Measurements from ENCODE around the gene ZNF133. TPM values are rescaled to one million over a fixed set of nuclear protein-coding genes. Genes with fewer than 3 reads are reported as not detected.

The ZNF133 gene
- polyA plus RNA-seq, 1 experiment = 18.6 TPM

- TF ChIP-seq CTCF (IDR thresholded peaks at IDR 0.05; ENCODE audit: insufficient read depth, low read depth, low read length) = no peak
- CTCF ChIA-PET = interaction anchor here (1.7 kb wide), 1 partner anchor 16 kb away, joined by 6 read pairs; no protein-coding TSS in a partner anchor
- POLR2A ChIA-PET = interaction anchor here (0.6 kb wide), 1 partner anchor 301 kb away, joined by 3 read pairs; no protein-coding TSS in a partner anchor
- H3K36me3 ChIP-seq (ENCODE audit: control insufficient read depth, insufficient read depth, low read length) = no peaks in the 10 kb centered on the region
- H3K4me3 ChIP-seq (ENCODE audit: low read depth, low read length) = no peak overlapping the region
- H3K27me3 ChIP-seq (ENCODE audit: control insufficient read depth, insufficient read depth, low read length) = no peaks in the 10 kb centered on the region
- no peak for DNase-seq (ENCODE audit: low read depth)
Measured at GRCh38 chr20:18259730-18260129, 28.6 kb upstream of the ZNF133 start.

- ChIA-PET CTCF (no interaction called here), POLR2A (no interaction called here)
- H3K36me3 ChIP-seq (ENCODE audit: control insufficient read depth, insufficient read depth, low read length) = no peaks in the 10 kb centered on the region
- DNase-seq (ENCODE audit: low read depth) = no peak
- no peak overlapping the region for H3K4me3 ChIP-seq (ENCODE audit: low read depth, low read length)
- no peak for TF ChIP-seq CTCF (IDR thresholded peaks at IDR 0.05; ENCODE audit: insufficient read depth, low read depth, low read length)
- peaks cover 3% of the 10 kb centered on the region; the same call in 1 of the 2 replicates for H3K27me3 ChIP-seq (ENCODE audit: control insufficient read depth, insufficient read depth, low read length)
Measured at GRCh38 chr20:18263723-18264122, 24.6 kb upstream of the ZNF133 start.

- TF ChIP-seq CTCF (IDR thresholded peaks at IDR 0.05; ENCODE audit: insufficient read depth, low read depth, low read length) = no peak
- no peak for DNase-seq (ENCODE audit: low read depth)
- Histone ChIP-seq H3K4me3 (ENCODE audit: low read depth, low read length) (no peak overlapping the region), H3K27me3 (ENCODE audit: control insufficient read depth, insufficient read depth, low read length) (peaks cover 3% of the 10 kb centered on the region; the same call in 1 of the 2 replicates), H3K36me3 (ENCODE audit: control insufficient read depth, insufficient read depth, low read length) (no peaks in the 10 kb centered on the region)
- POLR2A ChIA-PET = no interaction called here
- CTCF ChIA-PET = no interaction called here
Measured at GRCh38 chr20:18265441-18265840, 22.9 kb upstream of the ZNF133 start.

- Histone ChIP-seq H3K27me3 (ENCODE audit: control insufficient read depth, insufficient read depth, low read length) (peaks cover 3% of the 10 kb centered on the region; the same call in 1 of the 2 replicates), H3K36me3 (ENCODE audit: control insufficient read depth, insufficient read depth, low read length) (no peaks in the 10 kb centered on the region), H3K4me3 (ENCODE audit: low read depth, low read length) (no peak overlapping the region)
- POLR2A ChIA-PET = no interaction called here
- CTCF ChIA-PET = no interaction called here
- no peak for DNase-seq (ENCODE audit: low read depth)
- no peak for TF ChIP-seq CTCF (IDR thresholded peaks at IDR 0.05; ENCODE audit: insufficient read depth, low read depth, low read length)
Measured at GRCh38 chr20:18266282-18266681, 22.0 kb upstream of the ZNF133 start.

- no peak overlapping the region for H3K4me3 ChIP-seq (ENCODE audit: low read depth, low read length)
- ChIA-PET POLR2A (no interaction called here), CTCF (no interaction called here)
- H3K27me3 ChIP-seq (ENCODE audit: control insufficient read depth, insufficient read depth, low read length) = peaks cover 3% of the 10 kb centered on the region; the same call in 1 of the 2 replicates
- TF ChIP-seq CTCF (IDR thresholded peaks at IDR 0.05; ENCODE audit: insufficient read depth, low read depth, low read length) = no peak
- no peaks in the 10 kb centered on the region for H3K36me3 ChIP-seq (ENCODE audit: control insufficient read depth, insufficient read depth, low read length)
- DNase-seq (ENCODE audit: low read depth) = no peak
Measured at GRCh38 chr20:18267815-18268214, 20.5 kb upstream of the ZNF133 start.
